Neural cell (in vitro differentiated cells): ENCODE data around the gene SLC6A17. TPM values are rescaled to one million over a fixed set of nuclear protein-coding genes. Genes with fewer than 3 reads are reported as not detected.

Experiments used
- H2AFZ ChIP-seq: fragments of 200-600, 300-800 bp; sonication (generic), shearing (Covaris generic); 2 replicates; pipeline ENCODE4 v1.6.0; 2014; ENCODE audit warnings: low read depth, mild to moderate bottlenecking, antibody characterized with exemption, low read length, moderate library complexity
- H3F3A ChIP-seq: fragments of 200-600 bp; shearing (Covaris generic); 2 replicates; pipeline ENCODE4 v1.6.1; 2016; ENCODE audit warnings: mild to moderate bottlenecking, moderate library complexity, mixed read lengths, antibody characterized with exemption, low read length; ENCODE audit not compliant: insufficient read depth, poor library complexity, severe bottlenecking
- H3K27ac ChIP-seq: fragments of 200-600, 300-800 bp; sonication (generic), shearing (Covaris generic); 2 replicates; pipeline ENCODE4 v1.5.1; 2014; ENCODE audit warnings: mild to moderate bottlenecking, low read length, moderate library complexity
- H3K27me3 ChIP-seq: fragments of 300-800, 200-600 bp; sonication (generic), shearing (Covaris generic); 2 replicates; pipeline ENCODE4 v1.6.0; 2014; ENCODE audit warnings: mild to moderate bottlenecking, low read depth, low read length, moderate library complexity; ENCODE audit not compliant: insufficient read depth
- H3K36me3 ChIP-seq: fragments of 300-800, 200-600 bp; sonication (generic), shearing (Covaris generic); 2 replicates; pipeline ENCODE4 v1.5.1; 2014; ENCODE audit warnings: mild to moderate bottlenecking, antibody characterized with exemption, low read length, moderate library complexity; ENCODE audit not compliant: insufficient read depth
- H3K4me2 ChIP-seq: fragments of 300-800, 200-600 bp; sonication (generic), shearing (Covaris generic); 2 replicates; pipeline ENCODE4 v1.6.0; 2014; ENCODE audit warnings: mild to moderate bottlenecking, low read length
- H3K4me3 ChIP-seq: fragments of 300-800, 200-600 bp; sonication (generic), shearing (Covaris generic); 2 replicates; pipeline ENCODE4 v1.5.1; 2014; ENCODE audit warnings: mild to moderate bottlenecking, low read length, moderate library complexity
- H3K79me2 ChIP-seq: fragments of 200-600 bp; shearing (Covaris generic); replicated peaks from 2 replicates; pipeline ENCODE4 v1.6.0; 2014; ENCODE audit warnings: mild to moderate bottlenecking, low read length, moderate library complexity; ENCODE audit not compliant: insufficient read depth
- H3K9ac ChIP-seq: fragments of 300-800, 200-600 bp; sonication (generic), shearing (Covaris generic); 2 replicates; pipeline ENCODE4 v1.6.1; 2016; ENCODE audit warnings: mild to moderate bottlenecking, low read length, mixed read lengths
- H3K9me2 ChIP-seq: fragments of 200-600 bp; shearing (Covaris generic); 2 replicates; pipeline ENCODE4 v1.6.1; 2016; ENCODE audit warnings: mild to moderate bottlenecking, low read length, mixed read lengths; ENCODE audit not compliant: insufficient read depth
- H3K9me3 ChIP-seq: fragments of 200-600, 300-800 bp; sonication (generic), shearing (Covaris generic); 2 replicates; pipeline ENCODE4 v1.6.1; 2016; ENCODE audit warnings: mild to moderate bottlenecking, mixed run types, low read length, moderate library complexity, mixed read lengths
- H4K20me1 ChIP-seq: fragments of 200-600 bp; shearing (Covaris generic); 2 replicates; pipeline ENCODE4 v1.6.1; 2016; ENCODE audit warnings: mild to moderate bottlenecking, mixed run types; ENCODE audit not compliant: insufficient read depth
- EP300 ChIP-seq: fragments of 450-650 bp; conservative IDR thresholded peaks from 2 replicates; pipeline ENCODE4 v1.6.1; 2014; ENCODE audit warnings: antibody characterized with exemption, mild to moderate bottlenecking, moderate library complexity; ENCODE audit not compliant: poor library complexity, severe bottlenecking
- EZH2 ChIP-seq: fragments of 200-600, 300-800 bp; shearing (Covaris generic), sonication (generic); IDR thresholded peaks from 2 replicates; pipeline ENCODE4 v1.6.1; 2014; ENCODE audit warnings: antibody characterized with exemption, low read length, borderline replicate concordance, mild to moderate bottlenecking; ENCODE audit not compliant: insufficient read depth, poor library complexity, severe bottlenecking
- MXI1 ChIP-seq: fragments of 450-650 bp; conservative IDR thresholded peaks from 2 replicates; pipeline ENCODE4 v1.6.1; 2014; ENCODE audit warnings: antibody characterized with exemption, mild to moderate bottlenecking; ENCODE audit not compliant: poor library complexity, severe bottlenecking
- POLR2AphosphoS5 ChIP-seq: IDR thresholded peaks from 2 replicates; pipeline ENCODE4 v1.6.1; 2012
- RAD21 ChIP-seq: fragments of 450-650 bp; conservative IDR thresholded peaks from 2 replicates; pipeline ENCODE4 v1.6.1; 2014; ENCODE audit warnings: antibody characterized with exemption, mild to moderate bottlenecking, moderate library complexity
- SMC3 ChIP-seq: fragments of 450-650 bp; conservative IDR thresholded peaks from 2 replicates; pipeline ENCODE4 v1.6.1; 2014; ENCODE audit warnings: antibody characterized with exemption, mild to moderate bottlenecking, moderate library complexity; ENCODE audit not compliant: poor library complexity
- TAF1 ChIP-seq: IDR thresholded peaks from 2 replicates; pipeline ENCODE4 v1.6.1; 2012; ENCODE audit warnings: low read depth
- polyA minus RNA-seq: library from RNA; depleted of rRNA, polyadenylated mRNA; stranded (reverse); fragments of >200 nt; gene quantifications from 2 replicates; pipeline ENCODE4 v1.2.3, GENCODE V29; 2014
- polyA plus RNA-seq: library from polyadenylated mRNA; depleted of rRNA; stranded (reverse); fragments of >200 nt; gene quantifications from 2 replicates; pipeline ENCODE4 v1.2.3, GENCODE V29; 2014
- TF ChIP-seq, protein P1 (sequence below): fragments of 450-650 bp; IDR thresholded peaks from 2 replicates; pipeline ENCODE4 v1.5.1; 2014; ENCODE audit warnings: antibody characterized with exemption, mild to moderate bottlenecking, moderate library complexity; ENCODE audit not compliant: poor library complexity, severe bottlenecking
- TF ChIP-seq, protein P2 (sequence below): IDR thresholded peaks from 2 replicates; pipeline ENCODE4 v1.6.1; 2012; ENCODE audit warnings: borderline replicate concordance

The SLC6A17 gene
- polyA plus RNA-seq (3.5 TPM in 2 replicates), polyA minus RNA-seq (8.8 and 11.2 TPM in 2 replicates)

DNA sequence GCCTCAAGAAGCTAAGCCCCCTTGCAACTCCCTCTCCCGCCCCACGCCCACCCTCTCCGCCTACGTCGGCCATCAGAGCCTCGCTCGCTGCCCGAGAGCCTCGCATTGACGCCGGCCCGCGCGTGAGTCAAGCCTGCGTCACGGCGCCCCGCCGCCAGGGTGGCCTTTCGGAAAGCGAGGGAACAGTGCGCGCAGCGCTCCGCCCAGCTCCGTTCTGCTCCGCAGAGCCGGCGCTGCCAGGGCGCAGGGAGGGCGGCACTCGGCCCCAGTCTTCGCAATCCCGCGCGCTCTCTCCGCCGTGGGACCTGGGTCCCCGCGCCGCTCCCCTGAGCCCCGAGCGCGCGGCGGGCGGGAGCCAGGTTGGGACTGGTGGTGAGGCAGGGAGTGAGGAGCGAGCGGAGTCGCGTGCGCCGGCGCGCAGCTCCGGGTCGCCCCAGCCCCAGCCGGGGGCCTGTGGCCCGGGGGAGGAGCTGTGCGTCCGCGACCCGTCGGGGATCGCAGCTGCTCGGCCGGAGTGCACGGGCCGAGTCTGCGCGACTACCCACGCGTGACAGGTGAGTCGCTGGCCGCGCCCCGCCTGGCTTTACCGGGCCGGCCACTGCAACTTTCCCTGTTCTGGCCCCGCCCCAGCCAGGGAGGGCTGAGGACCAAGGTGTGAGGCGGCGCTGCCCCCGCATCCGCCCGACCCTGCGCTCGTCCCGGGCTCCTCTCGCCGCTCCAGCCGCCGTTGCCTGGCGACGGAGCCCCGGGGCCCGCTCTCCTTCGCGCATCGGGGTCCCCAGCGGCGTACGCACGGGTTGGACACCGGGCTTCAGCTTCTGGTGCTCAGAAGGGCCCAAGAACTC, at the start of gene SLC6A17:
Gene SLC6A17, plus strand, starts transcription at position 165 of the 845 bp plus-strand sequence. CDS start 16,436 bp downstream, outside the sequence.
- H3K27ac ChIP-seq: peak within 1 kb of the TSS; percentile 34
- peak within 1 kb of the TSS; percentile 64 for H3K9ac ChIP-seq
- H3K9me3 ChIP-seq: no peaks in the 10 kb centered on the region
- no peaks in the 10 kb centered on the region for H4K20me1 ChIP-seq
- peaks cover 90% of the 10 kb centered on the region for H3K27me3 ChIP-seq
- peak within 1 kb of the TSS; percentile 4 for H2AFZ ChIP-seq
- H3K9me2 ChIP-seq: no peaks in the 10 kb centered on the region
- no peaks in the 10 kb centered on the region for H3K36me3 ChIP-seq
- no peaks in the 10 kb centered on the region for H3F3A ChIP-seq
- H3K4me3 ChIP-seq: peak within 1 kb of the TSS; percentile 86
- peak within 1 kb of the TSS; percentile 91 for H3K4me2 ChIP-seq
- H3K79me2 ChIP-seq: no peaks in the 10 kb centered on the region
- TF ChIP-seq RAD21 (peak; percentile 52), TAF1 (no peak), EZH2 (no peak), EP300 (peak; percentile 11), MXI1 (peak; percentile 50), SMC3 (peak; percentile 50), POLR2AphosphoS5 (peak; percentile 66)
- TF ChIP-seq, protein P1, sequence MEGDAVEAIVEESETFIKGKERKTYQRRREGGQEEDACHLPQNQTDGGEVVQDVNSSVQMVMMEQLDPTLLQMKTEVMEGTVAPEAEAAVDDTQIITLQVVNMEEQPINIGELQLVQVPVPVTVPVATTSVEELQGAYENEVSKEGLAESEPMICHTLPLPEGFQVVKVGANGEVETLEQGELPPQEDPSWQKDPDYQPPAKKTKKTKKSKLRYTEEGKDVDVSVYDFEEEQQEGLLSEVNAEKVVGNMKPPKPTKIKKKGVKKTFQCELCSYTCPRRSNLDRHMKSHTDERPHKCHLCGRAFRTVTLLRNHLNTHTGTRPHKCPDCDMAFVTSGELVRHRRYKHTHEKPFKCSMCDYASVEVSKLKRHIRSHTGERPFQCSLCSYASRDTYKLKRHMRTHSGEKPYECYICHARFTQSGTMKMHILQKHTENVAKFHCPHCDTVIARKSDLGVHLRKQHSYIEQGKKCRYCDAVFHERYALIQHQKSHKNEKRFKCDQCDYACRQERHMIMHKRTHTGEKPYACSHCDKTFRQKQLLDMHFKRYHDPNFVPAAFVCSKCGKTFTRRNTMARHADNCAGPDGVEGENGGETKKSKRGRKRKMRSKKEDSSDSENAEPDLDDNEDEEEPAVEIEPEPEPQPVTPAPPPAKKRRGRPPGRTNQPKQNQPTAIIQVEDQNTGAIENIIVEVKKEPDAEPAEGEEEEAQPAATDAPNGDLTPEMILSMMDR: peak; percentile 54
- TF ChIP-seq, protein P2, sequence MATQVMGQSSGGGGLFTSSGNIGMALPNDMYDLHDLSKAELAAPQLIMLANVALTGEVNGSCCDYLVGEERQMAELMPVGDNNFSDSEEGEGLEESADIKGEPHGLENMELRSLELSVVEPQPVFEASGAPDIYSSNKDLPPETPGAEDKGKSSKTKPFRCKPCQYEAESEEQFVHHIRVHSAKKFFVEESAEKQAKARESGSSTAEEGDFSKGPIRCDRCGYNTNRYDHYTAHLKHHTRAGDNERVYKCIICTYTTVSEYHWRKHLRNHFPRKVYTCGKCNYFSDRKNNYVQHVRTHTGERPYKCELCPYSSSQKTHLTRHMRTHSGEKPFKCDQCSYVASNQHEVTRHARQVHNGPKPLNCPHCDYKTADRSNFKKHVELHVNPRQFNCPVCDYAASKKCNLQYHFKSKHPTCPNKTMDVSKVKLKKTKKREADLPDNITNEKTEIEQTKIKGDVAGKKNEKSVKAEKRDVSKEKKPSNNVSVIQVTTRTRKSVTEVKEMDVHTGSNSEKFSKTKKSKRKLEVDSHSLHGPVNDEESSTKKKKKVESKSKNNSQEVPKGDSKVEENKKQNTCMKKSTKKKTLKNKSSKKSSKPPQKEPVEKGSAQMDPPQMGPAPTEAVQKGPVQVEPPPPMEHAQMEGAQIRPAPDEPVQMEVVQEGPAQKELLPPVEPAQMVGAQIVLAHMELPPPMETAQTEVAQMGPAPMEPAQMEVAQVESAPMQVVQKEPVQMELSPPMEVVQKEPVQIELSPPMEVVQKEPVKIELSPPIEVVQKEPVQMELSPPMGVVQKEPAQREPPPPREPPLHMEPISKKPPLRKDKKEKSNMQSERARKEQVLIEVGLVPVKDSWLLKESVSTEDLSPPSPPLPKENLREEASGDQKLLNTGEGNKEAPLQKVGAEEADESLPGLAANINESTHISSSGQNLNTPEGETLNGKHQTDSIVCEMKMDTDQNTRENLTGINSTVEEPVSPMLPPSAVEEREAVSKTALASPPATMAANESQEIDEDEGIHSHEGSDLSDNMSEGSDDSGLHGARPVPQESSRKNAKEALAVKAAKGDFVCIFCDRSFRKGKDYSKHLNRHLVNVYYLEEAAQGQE: peak; percentile 15

DNA sequence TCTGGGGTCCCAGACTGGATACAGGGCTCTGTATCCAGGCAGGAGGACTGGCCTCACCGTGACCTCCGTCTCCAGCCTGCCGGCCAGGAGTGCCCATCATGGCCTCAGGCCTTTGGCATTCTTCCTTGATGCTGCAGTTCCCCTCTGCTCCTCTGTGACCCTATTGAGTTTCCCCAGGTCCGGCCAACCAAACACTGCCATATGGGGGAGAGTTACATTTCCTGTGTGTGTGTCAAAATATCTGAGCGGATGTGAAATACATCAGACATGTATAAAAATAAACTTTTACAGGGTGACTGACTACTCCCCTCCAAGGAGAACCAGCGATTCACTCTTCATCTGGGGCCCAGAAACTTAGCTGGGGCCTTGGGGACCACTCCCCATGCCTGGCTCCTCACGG, 48.2 kb upstream of the SLC6A17 start:
- Histone ChIP-seq H3K9me2 (no peaks in the 10 kb centered on the region), H3F3A (no peaks in the 10 kb centered on the region), H3K36me3 (no peaks in the 10 kb centered on the region), H3K4me3 (no peak overlapping the region), H3K27me3 (no peaks in the 10 kb centered on the region), H3K9me3 (no peaks in the 10 kb centered on the region), H2AFZ (no peak overlapping the region), H4K20me1 (no peaks in the 10 kb centered on the region), H3K9ac (no peak overlapping the region), H3K79me2 (no peaks in the 10 kb centered on the region), H3K27ac (no peak overlapping the region), H3K4me2 (no peak overlapping the region)
- TF ChIP-seq, protein P1: no peak
- TF ChIP-seq POLR2AphosphoS5 (no peak), TAF1 (no peak), SMC3 (no peak), RAD21 (no peak), MXI1 (no peak), EP300 (no peak), EZH2 (no peak)
- TF ChIP-seq, protein P2: no peak
